Large intestine (tissue), 3 donors: Measurements from ENCODE around the gene PAGE4. TPM values are rescaled to one million over a fixed set of nuclear protein-coding genes. Genes with fewer than 3 reads are reported as not detected.

Experiments
- DNase-seq, 2 donors: peaks; one replicate each; pipeline versions ENCODE4 v3.0.0 to v3.0.0-alpha.2; 2013
- H3K27ac ChIP-seq: one replicate; pipeline ENCODE4 v1.5.1; 2013; ENCODE audit warnings: low read length
- H3K27me3 ChIP-seq: 2 replicates; pipeline ENCODE4 v1.6.1; 2013; ENCODE audit warnings: low read length; ENCODE audit not compliant: control insufficient read depth, insufficient read depth
- H3K36me3 ChIP-seq: 2 replicates; pipeline ENCODE4 v1.6.1; 2013; ENCODE audit warnings: low read length; ENCODE audit not compliant: control insufficient read depth, insufficient read depth
- H3K4me1 ChIP-seq: one replicate; pipeline ENCODE4 v1.6.1; 2013; ENCODE audit warnings: low read length; ENCODE audit not compliant: control insufficient read depth, insufficient read depth
- H3K4me3 ChIP-seq: one replicate; pipeline ENCODE4 v1.5.1; 2013; ENCODE audit warnings: low read length
- H3K9me3 ChIP-seq: one replicate; pipeline ENCODE4 v1.6.1; 2013; ENCODE audit warnings: mild to moderate bottlenecking, low read depth, low read length, moderate library complexity; ENCODE audit not compliant: control insufficient read depth
- WGBS: methylation state at CpG from one replicate; pipeline ENCODE4 v1.1.5; 2013; ENCODE audit warnings: low lambda C conversion rate; ENCODE audit not compliant: insufficient coverage; 5-methylcytosine and 5-hydroxymethylcytosine counted together
- polyA plus RNA-seq: library from polyadenylated mRNA; unstranded; fragments of 120-200 nt; gene quantifications from one replicate; pipeline ENCODE4 v1.2.1, GENCODE V29; 2013

PAGE4 gene
- polyA plus RNA-seq, 1 donor = not detected

DNA sequence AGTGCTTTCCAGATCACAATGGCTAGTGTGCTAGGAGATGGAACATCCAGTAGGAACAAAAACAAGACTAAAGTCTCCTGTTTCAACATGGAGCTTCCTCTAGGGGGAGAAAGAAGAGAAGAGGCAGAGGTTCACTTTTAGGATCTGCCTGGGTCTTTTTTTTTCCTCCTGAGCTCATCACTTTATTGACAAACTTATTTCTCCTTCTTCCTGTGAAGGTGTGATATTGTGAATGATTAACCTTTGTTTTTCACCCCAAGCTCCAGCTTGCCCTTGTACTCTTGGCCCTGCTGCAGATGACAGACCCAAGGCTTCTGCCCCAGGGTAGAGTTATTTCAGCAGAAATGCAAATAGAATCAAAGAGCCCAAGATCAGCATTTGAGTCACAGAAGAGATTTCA, 13.5 kb downstream of the PAGE4 start:
- H3K9me3 ChIP-seq = no peaks in the 10 kb centered on the region
- peak; percentile 21 to 48 for DNase-seq
- H3K27me3 ChIP-seq = no peaks in the 10 kb centered on the region
- H3K4me3 ChIP-seq = no peak overlapping the region
- H3K4me1 ChIP-seq = peaks cover 7% of the 10 kb centered on the region
- H3K27ac ChIP-seq = peak overlapping the region; percentile 39
- no peaks in the 10 kb centered on the region for H3K36me3 ChIP-seq

DNA sequence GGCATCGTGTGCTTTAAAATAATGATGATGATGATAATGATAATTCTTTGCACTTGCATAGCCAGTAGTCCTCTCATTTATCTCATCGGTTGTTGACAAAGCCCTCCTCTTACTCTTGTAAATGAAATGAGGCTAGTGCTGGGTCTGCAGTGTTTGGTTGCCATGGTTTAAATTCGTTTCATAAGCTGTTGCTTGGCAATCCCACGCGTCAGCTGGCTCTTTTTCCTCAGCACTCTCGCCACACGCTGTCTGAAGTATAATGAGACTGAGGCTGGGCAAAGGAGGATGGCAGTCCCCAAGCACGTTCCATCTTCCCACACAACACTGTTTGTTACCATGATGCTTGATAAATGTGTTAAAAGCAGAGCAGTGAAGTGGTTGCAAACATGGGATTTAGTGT, 15.5 kb downstream of the PAGE4 start:
- WGBS = no CpG with 5 or more reads among the region's 8 CpGs
- no peaks in the 10 kb centered on the region for H3K36me3 ChIP-seq
- peaks cover 7% of the 10 kb centered on the region for H3K4me1 ChIP-seq
- DNase-seq = peak; percentile 10 to 23
- no peak overlapping the region for H3K27ac ChIP-seq
- H3K27me3 ChIP-seq = no peaks in the 10 kb centered on the region
- H3K9me3 ChIP-seq = no peaks in the 10 kb centered on the region
- no peak overlapping the region for H3K4me3 ChIP-seq

DNA sequence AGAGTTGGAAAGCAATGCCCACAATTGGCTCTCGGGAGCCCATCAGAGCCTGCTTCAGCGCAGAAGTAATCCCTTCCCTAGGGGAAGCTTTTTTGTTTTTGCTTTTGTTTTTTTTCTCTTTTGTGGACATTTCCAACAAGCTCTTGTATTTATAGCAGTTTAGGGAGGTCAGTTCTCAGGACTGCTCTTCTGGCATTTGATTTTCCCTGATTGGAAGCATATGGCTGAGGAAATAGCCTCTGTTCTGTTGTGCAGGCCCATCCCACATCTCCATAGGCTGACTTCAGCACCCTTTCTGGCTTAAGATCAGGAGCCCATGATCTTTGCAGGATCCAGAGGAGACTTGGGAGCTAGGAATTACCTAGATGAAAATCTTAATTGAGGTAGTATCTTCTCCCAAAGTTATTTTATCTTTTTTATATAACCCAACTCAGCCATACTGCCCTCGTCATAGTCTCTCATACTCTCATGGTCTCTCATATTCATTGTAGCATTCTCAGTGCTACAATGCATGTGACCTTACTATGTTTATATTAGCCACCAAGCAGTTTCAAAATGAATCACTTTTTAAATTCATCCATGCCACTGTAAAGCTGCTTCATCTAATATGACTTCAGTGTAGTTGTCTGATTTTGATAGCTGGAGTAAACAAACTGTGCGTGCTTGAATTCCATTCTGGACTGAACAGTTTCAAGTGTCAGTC, 16.7 kb downstream of the PAGE4 start:
- no peak for DNase-seq

DNA sequence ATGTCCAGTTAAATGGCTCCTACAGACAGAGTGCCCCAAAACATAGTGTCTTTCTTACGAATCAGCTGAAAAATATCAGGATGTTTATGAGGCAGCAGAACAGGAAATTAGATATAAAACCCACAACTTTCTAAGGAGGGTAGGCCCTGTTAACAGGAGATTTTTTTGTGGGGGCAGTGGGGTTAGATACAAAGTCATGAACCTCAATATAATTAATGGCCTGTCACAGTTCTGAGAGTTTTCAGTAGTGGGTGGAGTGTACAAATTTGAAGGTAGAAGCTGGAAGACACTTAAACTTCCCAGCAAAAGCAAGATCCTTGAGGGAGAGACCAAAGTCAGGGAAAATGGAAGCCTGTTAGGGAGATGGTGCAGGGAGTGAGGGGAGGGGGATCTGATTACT, 17.4 kb downstream of the PAGE4 start:
- H3K9me3 ChIP-seq = no peaks in the 10 kb centered on the region
- H3K36me3 ChIP-seq = no peaks in the 10 kb centered on the region
- no peaks in the 10 kb centered on the region for H3K27me3 ChIP-seq
- no peak overlapping the region for H3K4me3 ChIP-seq
- WGBS = no CpG with 5 or more reads among the region's 1 CpG
- no peak for DNase-seq
- no peaks in the 10 kb centered on the region for H3K4me1 ChIP-seq
- H3K27ac ChIP-seq = no peak overlapping the region

More for the DNA sequence above, 16.7 kb downstream of the PAGE4 start:
- no peak overlapping the region for H3K27ac ChIP-seq
- no peaks in the 10 kb centered on the region for H3K9me3 ChIP-seq
- WGBS = no CpG with 5 or more reads among the region's 4 CpGs
- no peak overlapping the region for H3K4me3 ChIP-seq
- H3K36me3 ChIP-seq = no peaks in the 10 kb centered on the region
- peaks cover 6% of the 10 kb centered on the region for H3K4me1 ChIP-seq
- no peaks in the 10 kb centered on the region for H3K27me3 ChIP-seq

DNA sequence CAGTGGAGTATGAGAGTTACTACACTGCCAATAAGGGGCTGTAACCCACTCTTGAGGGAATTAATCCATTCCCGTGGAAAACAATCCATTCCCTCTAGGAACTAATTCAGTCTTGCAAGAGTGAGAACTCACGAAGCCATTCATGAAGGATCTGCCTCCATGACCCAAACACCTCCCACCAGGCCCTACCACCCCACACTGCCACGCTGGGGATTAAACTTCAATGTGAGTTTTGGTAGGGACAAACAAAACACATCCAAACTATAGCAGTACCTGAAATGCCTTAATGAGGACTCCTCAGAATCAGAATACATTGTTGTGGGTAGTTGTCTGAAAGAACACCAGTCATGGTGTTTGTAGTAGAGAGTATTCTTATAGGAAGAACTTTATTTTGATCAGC, 19.2 kb downstream of the PAGE4 start:
- WGBS = no CpG with 5 or more reads among the region's 3 CpGs
- DNase-seq = no peak
- Histone ChIP-seq H3K36me3 (no peaks in the 10 kb centered on the region), H3K27ac (no peak overlapping the region), H3K27me3 (no peaks in the 10 kb centered on the region), H3K4me1 (no peaks in the 10 kb centered on the region), H3K4me3 (no peak overlapping the region), H3K9me3 (no peaks in the 10 kb centered on the region)

DNA sequence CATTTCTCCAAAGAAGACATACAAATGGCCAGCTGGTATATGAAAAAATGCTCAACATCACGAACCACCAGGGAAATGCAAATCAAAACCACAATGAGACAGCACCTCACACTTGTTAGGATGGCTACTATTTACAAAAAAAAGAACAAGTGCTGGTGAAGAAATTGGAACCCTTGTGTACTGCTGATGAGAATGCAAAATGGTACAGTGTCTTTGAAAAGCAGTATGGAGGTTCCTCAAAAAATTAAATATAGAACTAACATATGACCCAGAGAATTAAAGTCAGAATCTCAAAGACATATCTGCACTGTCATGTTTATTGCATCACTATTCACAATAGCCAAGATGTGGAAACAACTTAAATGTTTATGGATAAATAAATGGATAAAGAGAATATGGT, 20.9 kb downstream of the PAGE4 start:
- DNase-seq = no peak
- Histone ChIP-seq H3K9me3 (no peaks in the 10 kb centered on the region), H3K4me3 (no peak overlapping the region), H3K27ac (no peak overlapping the region), H3K36me3 (no peaks in the 10 kb centered on the region), H3K27me3 (no peaks in the 10 kb centered on the region), H3K4me1 (no peaks in the 10 kb centered on the region)
- WGBS = no CpG with 5 or more reads among the region's 1 CpG

DNA sequence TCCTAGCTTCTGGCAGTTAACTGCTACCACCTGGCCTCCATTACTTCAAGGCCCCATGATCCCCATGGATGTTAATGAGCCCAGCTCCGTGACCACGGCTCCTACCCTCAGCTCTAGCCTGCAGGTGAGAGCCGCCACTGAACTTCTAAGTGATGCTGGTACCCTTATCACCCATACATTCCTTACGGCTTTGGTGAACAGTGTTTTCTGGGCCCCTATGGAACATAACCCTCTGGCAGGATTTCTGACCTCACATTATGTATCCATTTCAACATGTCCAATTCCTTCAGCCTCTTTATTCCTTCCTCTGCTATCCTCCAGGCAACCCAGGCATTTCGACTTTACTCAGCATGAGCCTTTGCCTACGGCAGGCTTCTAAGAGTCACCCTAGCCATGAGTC, 24.6 kb downstream of the PAGE4 start:
- peaks cover 5% of the 10 kb centered on the region for H3K4me1 ChIP-seq
- H3K27me3 ChIP-seq = no peaks in the 10 kb centered on the region
- H3K9me3 ChIP-seq = no peaks in the 10 kb centered on the region
- H3K36me3 ChIP-seq = no peaks in the 10 kb centered on the region
- H3K4me3 ChIP-seq = no peak overlapping the region
- no peak for DNase-seq
- no peak overlapping the region for H3K27ac ChIP-seq
- WGBS = no CpG with 5 or more reads among the region's 6 CpGs

DNA sequence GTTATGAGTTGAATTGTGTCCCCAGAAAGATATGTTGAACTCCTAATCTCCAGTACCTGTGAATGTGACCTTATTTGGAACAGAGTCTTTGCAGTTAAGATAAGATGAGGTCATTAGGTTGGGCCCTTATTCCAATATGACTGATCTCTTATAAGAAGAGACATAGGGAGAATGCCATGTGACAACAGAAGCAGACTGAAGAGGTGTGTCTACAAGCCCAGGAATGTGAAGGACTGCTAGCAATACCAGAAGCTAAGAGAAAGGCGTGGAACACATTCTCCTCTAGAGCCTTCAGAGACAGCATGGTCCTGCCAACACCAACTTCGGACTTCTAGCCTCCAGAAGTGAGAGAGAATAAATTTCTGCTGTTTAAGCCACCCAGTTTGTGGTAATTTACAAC, 27.7 kb downstream of the PAGE4 start:
- Histone ChIP-seq H3K4me3 (no peak overlapping the region), H3K27me3 (no peaks in the 10 kb centered on the region), H3K36me3 (no peaks in the 10 kb centered on the region), H3K4me1 (peaks cover 5% of the 10 kb centered on the region), H3K9me3 (no peaks in the 10 kb centered on the region), H3K27ac (no peak overlapping the region)
- no CpG with 5 or more reads among the region's 2 CpGs for whole genome bisulfite sequencing
- DNase-seq = peak; percentile 11 to 46

DNA sequence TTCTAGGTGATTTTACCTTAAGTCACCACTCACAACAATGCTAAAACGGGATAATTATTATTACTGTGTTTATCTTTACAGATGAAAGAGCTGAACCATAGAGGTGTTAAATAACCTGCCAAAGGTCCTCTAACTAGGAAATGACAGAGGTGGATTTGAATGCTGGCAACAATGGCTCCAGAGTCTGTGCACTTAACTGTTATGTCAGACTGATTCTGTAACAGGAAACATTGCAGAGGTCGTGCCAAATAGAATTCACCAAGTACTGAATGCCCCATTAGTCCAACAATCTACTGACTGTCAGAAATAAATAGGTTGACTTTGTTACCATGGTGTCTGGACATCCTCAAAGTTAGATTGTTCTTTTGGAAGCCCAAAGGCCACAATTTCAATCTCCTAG, 29.2 kb downstream of the PAGE4 start:
- H3K4me1 ChIP-seq = peaks cover 5% of the 10 kb centered on the region
- H3K9me3 ChIP-seq = no peaks in the 10 kb centered on the region
- H3K36me3 ChIP-seq = no peaks in the 10 kb centered on the region
- H3K27me3 ChIP-seq = no peaks in the 10 kb centered on the region
- WGBS = no CpG with 5 or more reads among the region's 2 CpGs
- no peak overlapping the region for H3K4me3 ChIP-seq
- no peak overlapping the region for H3K27ac ChIP-seq
- DNase-seq = no peak

DNA sequence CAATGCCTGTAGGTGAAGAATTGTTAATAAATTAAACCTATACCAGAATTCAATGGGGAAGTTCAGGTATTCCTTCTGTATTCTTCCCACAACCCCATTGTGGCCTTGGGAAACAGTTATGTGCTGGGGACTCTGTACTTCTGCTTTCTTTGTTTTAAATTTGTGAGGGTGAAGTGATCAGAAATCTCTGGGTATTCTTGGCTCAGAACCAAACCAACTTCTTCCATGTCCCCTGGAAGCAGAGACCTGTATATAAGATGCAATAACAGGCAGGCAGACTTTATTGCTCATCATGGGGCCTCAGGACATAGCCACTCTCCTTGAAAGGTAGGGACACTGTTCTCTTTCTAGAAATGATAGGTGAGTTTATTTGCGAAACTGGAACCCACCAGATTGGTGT, 30.4 kb downstream of the PAGE4 start:
- Histone ChIP-seq H3K4me3 (no peak overlapping the region), H3K27ac (no peak overlapping the region), H3K36me3 (no peaks in the 10 kb centered on the region), H3K27me3 (no peaks in the 10 kb centered on the region), H3K9me3 (no peaks in the 10 kb centered on the region), H3K4me1 (peaks cover 5% of the 10 kb centered on the region)
- DNase-seq = no peak
- no CpG with 5 or more reads among the region's 1 CpG for WGBS

DNA sequence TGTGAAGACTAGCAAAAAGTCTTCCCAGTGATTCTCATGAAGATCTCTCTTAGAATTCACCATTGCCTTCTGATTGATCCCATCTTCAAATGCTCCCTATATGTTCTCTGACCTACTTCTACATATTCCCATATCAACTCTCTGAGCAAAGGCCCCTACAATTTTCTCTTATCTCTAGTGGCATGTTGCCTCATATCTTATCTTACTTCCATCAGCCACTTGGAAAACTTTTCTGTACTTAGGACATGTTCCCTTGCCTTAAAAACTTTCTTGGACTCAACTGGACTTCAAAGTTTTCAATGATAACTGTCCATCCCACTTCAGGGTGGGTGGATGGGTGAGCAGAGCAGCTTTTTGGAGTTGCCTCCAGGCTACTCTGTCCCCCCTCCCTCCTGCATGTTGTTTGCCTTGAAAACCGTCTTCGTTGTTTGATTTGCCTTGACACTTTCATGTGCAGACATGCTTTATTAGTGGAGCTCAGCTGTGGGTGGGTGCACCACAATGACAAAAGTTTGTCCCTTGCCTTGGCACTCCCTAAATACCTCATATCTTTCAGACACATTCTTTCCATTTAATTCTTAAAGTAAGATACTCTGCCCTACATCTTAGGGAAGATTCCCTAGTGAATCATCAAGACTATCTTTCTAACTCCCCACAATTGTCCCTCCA, 31.9 kb downstream of the PAGE4 start:
- WGBS = no CpG with 5 or more reads among the region's 2 CpGs
- no peak for DNase-seq
- Histone ChIP-seq H3K9me3 (no peaks in the 10 kb centered on the region), H3K4me3 (no peak overlapping the region), H3K36me3 (no peaks in the 10 kb centered on the region), H3K4me1 (peaks cover 5% of the 10 kb centered on the region), H3K27ac (no peak overlapping the region), H3K27me3 (no peaks in the 10 kb centered on the region)
